RKO (cell line): ENCODE data around the gene DFFB.
"Not testable (repeated sequence)": the region's sequence is repeated elsewhere in the genome, so short reads cannot be mapped to it uniquely, and the experiment has no call there.

Experiments used
- DNase-seq: peaks from one replicate; pipeline ENCODE4 v3.0.0-alpha.2; 2016; ENCODE audit warnings: low spot score

The DFFB gene, protein sequence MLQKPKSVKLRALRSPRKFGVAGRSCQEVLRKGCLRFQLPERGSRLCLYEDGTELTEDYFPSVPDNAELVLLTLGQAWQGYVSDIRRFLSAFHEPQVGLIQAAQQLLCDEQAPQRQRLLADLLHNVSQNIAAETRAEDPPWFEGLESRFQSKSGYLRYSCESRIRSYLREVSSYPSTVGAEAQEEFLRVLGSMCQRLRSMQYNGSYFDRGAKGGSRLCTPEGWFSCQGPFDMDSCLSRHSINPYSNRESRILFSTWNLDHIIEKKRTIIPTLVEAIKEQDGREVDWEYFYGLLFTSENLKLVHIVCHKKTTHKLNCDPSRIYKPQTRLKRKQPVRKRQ

DNA sequence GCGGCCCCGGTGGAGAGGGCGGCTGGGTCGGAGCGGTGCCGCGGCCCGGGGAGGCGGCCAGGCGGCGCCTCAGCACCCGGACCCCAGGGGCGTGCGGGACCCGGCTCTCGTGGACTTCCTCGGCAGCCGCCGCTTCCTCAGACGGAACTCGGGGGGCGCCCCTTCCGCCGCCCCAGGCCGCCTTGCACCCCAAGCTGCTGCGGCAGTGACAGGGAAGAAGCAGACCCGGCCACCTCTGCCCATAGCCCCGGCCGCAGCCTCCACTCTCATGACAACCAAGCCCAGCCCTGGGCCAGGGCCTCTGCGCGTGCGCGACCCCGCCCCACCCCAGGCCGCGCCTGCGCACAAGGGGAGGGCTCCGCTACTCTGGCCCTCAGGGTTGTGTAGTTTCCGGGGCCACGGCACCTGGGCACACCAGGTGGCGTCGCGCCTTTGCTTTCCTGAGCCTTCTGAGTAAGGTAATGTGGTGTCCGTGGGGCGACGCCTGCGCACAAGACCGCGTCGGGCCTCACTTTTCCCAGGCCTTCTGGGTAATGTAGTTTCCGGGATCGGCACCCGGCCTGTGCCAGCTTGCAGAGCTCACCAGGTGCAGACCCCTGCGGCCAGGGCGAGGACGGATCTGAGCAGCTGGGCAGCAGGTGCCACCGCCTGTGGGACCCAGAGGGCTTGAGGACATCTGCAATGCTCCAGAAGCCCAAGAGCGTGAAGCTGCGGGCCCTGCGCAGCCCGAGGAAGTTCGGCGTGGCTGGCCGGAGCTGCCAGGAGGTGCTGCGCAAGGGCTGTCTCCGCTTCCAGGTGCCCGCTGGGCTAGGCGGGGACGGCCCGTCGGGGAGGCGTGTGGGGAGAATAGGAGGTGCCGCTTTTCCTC, at the start of gene DFFB, which contains the start of gene CEP104:
TSS of gene DFFB (plus strand) at position 554 of the 868 bp plus-strand sequence. CDS start at position 682, 128 bp downstream.
TSS of gene CEP104 (minus strand) at position 289 of the 868 bp plus-strand sequence. CDS start 4,804 bp downstream, outside the sequence.
- peak; percentile 89 for DNase-seq

DNA sequence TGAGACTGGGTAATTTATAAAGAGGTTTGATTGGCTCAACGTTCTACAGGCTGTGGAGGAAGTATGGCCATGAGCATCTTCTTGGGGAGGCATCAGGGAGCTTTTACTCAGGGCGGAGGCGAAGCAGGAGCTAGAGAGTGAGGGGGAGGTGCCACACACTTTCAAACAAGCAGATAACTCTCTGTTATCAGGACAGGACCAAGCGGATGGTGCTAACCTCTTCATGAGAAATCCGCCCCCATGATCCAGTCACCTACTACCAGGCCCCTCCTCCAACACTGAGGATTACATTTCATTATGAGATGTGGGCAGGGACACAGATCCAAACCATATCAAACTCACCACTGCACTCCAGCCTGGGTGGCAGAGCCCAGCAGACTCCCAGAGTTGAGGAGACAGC, 49.5 kb upstream of the DFFB start:
- DNase-seq: no peak

DNA sequence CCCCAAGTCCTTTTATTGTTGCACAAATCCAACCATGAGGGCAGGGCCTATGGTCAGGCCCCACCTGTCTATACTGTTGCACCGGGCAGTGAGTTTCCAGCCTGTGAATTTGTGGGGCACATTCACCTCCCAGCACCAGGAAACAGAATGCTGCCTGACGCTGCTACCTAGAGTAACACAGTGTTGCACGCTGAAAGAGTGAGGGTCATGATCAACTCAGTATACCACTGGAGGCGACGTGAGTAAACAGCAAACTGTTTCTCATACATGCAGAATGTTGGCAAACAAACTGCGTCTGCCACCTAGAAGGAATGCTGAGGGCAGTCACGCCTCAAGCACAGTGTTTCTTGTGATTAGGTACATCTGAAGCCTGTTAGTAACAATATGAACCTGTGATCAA, 47.6 kb upstream of the DFFB start:
- no peak for DNase-seq

DNA sequence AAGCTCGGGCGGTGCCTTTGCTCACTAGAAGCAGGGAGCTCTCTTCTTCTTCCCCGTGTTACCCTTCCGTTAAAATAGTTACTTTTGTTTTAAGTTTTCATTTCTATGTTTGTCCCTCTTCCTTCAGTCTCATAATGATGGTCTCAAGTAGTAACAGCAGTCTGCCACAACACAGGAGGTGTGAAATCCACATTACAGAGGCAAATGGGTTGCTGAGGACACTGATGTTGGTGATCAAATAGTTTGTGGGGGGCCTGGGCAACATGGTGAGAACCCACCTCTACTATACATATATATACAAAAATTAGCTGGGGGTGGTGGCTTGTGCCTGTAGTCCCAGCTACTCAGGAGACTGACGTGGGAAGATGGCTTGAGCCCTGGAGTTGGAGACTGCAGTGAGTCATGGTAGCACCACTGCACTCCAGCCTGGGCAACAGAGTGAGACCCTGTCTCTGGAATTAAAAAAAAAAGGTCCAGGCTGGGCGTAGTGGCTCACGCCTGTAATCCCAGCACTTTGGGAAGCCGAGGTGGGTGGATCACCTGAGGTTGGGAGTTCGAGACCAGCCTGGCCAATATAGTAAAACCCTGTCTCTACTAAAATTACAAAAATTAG, 47.0 kb upstream of the DFFB start:
- not testable (repeated sequence) for DNase-seq

DNA sequence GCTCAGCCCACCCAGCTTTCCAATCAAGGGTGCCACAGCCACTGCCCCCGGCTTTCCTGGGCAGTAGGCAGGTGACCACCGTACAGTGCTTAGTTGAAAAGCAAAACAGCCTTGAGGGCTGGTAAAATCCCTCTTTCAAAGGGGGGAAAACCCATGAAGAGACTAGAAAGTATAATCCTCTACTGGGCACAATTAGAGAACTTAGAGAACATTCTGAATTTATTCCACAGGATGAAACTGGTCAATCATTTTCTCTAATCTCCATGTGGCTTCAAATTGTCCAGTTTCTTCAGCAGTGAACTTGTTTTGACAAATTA, 45.7 kb upstream of the DFFB start:
- no peak for DNase-seq

DNA sequence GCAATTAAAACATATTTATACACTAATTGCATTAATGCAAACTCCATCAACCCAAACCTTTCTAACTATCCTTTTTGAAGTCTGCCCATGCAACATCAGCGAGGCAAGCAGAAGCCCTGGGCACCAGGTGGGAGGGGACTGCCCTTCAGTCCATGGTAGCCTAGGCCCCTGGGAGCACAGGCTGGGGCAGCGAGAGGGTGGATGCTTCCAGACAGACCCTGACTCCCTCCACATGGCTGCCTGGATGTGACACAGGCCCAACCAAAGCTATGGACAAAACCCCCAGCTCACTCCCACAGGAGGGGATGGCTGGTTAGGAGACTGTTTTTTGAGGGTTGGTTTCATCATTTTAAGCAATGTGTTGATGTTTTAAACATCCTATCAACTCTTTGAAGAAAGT, 43.2 kb upstream of the DFFB start:
- no peak for DNase-seq

DNA sequence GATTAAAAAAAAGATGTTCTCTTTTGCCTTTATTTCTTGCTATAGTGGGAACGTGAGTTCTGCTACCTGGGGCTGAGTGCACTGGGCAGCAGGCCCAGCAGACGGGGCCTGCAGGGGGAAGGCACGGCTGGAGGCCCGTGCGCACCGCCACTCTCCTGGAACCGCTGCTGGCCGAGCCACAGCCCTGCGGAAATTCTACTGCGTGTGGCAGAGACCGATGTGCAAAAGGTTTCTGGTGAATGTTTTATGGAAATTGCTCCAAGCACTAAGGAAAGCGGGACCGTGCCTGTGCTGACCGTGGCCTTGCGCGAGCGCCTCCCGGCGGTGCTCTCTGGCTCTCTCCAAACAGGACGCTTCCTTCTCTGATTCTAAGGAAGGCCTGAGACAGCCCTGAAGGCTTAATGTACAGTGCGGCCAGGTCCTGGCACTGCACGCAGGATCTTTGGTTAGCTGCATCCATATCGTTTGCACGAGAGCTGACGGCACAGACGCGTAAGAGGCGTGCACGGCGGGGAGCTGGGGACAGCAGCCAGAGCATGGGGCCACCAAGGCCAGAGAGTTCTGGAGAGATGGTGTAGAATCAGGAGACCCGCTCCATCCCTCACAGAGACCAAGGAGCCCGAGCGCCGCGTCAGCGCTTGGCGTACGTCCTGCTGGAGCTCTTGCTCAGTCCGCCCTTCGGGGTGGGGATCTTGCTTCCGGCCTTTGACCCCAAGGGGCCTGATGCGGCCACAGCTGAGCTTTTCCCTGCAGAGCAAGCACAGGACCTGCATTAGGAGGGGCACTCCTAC, 42.3 kb upstream of the DFFB start:
- no peak for DNase-seq

DNA sequence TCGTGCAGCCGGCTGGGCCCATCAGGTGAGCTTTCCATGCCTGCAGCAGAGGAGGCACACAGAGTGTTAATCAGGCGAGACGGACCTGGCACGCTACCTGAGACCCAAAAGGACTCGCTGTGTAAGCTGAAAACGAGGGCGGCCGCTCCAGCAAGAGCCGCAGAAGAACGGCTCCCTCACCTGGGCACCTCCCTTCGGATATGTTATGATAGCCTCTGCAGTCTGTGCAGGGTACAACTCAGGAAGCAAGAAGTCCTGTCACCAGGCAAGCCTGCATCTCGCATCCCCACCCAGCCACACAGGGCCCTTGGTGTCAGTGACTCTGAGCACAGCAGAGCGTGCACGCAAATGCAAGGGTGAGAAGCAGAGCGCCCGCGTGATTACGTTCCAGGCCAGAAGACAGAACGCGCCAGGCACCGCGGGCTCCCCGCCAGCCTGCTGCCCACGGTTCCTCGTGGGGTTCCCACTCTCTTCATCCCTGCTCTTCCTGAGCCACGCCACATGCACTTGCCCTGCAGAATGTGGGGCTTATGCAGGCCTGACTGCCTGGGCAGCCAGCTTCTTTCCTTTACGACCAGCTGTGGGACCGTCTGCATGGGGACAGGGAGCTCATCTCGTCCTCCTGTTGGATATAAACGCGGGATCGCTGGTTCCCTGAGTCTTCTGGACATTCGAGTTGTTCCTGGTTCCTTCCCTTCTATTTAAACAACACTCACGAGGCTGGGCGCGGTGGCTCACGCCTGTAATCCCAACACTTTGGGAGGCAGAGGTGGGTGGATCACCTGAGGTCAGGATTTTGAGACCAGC, 40.7 kb upstream of the DFFB start:
- DNase-seq: no peak

DNA sequence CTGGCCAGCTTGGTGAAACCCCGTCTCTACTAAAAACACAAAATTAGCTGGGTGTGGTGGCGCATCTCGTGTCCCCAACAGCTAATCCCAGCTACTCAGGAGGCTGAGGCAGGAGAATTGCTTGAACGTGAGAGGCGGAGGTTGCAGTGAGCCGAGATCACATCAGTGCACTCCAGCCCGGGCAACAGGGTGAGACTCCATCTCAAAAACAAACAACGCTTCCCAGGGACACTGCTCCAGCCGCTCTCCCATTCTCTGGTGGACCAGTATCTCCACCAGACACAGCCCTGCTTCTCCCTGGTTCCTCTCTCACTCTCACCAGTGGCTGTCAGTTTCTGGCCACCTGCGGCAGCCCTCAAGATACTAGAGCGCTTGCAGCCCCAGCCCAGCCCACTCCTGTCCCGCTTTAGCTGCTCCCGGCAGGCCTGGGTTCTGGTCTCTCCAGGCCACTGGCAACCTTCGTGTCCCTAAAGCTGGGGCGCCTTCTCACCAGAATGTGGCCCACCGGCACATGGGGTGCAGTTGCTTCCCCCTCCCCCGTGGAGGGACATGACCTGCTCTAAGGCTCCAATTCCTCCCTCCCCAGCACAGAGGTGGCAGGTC, 40.0 kb upstream of the DFFB start:
- DNase-seq: no peak

DNA sequence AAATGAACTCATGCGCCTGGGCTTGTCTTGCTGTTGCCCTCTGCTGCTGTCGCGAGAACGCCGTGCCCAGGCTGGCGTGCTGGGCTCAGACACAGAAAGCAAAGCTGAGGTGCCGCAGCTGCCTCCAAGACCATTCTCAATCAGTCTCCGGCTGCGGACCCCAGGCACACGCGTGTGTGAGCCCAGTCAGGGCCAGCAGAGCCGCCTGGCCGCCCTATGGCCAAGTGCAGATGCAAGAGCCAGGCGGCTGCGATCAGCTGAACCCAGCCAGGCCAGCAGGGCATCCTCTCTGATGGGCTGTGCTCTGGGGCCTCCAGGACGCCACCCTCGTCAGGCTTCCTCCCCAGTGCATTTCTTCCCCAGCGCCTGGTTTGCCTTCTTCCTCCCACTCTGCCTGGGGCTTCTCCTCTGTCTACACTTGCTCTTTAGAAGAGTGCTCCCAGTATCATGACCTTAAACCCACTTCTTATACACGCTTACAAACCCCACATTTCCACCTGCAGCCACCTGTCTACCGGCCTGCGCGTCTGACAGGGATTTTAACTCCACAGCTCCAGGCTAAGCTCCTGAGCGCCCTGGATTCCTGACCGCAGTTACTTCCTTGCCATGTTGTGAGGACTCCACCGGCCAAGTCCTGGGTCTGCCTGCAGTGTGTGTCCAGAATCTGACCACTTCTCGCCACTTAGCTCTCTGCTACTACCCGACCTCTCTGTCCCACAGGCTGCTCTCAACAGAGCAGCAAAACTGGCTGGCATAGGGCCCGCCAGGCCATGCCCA, 39.3 kb upstream of the DFFB start:
- no peak for DNase-seq

DNA sequence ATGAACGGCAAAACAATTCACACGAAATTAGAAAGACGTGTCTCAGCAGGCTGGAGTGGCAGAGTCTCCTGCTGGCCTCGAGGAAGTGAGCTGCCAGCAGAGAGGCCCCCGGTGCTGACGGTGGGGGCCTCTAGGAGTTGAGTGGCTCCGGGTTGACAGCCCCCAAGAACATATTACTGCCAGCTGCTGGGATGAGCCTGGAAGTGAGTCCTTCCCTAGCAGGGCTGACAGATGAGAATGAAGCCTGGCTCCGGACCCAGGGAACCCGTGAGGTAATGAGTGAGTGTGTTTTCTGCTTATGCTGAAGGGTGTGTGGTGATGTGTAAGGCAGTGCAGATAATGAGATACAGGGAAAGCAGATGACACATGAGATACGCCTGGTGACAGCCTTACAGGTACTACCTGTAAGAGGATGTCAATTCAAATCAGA, 37.5 kb upstream of the DFFB start:
- DNase-seq: no peak

DNA sequence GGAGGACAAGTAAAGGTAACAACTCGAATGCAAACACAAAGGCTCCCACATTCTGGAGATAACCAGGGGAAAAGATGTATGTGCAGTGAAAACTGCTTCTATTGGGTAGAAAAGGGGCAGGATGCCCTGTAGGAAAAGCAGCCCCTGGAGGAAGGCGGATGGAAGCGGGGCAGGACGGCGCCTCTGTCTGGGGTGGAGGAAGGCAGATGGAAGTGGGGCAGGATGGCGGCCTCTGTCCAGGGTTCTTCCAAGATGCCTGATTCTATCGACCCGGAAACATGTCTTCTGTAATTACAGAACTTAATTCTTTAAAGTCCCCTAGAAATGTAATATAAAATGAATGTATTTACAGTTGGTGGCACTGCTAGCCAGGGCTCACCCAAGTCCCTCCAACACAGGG, 37.0 kb upstream of the DFFB start:
- no peak for DNase-seq

DNA sequence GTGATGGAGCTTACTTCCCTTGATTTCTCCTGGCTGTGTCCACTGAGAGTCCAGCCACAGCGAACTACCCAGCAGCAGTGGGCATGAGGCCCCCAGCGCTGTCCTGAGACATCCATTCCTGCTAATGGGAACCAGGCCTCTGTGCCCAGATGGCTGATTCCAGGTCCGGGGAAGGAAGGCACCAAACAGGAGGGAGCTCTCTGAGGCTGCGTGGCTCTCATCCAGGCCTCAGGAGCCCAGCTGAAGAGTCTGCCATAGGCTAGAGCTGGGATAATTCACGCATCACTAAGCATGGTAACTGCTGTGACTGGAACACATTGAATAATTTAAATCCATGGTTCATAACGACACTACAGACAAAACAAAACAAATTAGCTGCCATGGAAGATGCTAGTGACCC, 36.3 kb upstream of the DFFB start:
- no peak for DNase-seq

DNA sequence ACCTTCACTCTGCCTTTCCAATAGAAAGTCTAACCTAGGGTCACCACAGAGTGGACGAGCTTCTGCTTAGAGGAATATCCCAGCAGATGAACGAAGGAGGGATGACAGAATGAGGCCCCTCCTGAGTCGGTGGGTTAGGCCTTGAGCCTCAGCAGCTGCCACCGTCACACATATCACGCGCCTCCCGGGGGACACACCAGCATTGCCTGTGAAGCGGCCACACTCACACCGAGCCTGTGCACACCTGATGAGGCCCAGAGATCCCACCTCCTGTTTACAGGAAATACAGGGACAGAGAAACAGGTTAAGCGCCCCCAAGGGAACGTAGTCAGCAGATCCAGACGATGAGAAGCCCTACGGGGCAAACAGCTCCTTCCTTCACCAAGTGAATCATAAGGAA, 35.8 kb upstream of the DFFB start:
- DNase-seq: no peak

DNA sequence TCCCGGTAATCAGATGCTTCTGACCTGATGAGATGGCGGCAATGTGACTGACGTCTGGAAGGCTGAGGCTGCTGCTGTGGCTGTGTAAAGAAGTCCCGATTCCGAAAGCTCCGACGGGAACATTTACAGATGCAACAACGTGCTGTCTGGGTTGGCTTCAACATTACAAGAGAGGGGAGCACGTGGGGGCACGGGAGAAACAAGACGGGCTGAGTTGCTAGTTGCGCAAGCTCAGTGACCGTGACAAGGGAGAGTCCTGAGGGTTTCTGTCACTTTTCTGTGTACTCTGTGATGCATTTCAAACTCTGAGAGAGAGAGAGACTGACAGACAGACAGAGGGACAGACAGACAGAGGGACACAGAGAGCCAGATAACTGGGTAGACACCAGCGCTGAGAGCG, 35.4 kb upstream of the DFFB start:
- no peak for DNase-seq

DNA sequence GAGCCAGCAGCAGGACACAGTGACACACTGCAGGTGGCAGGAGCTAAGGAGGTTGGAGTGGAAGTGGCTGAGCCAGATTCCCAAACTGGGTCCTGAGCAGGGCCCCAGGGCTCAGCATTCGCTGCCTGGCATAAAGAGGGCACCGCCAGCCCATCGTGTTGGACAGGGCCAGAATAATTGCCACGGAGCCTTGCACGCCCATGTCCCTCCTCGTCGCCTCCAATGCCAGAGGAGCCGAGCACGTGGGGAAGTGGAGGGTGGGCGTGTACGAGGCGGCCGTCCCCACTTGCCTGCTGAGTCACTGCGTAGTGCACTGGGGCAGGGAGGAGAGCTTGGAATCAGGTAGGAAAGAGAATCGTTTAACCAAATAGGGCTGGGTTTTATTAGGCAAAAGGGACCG, 34.9 kb upstream of the DFFB start:
- no peak for DNase-seq

DNA sequence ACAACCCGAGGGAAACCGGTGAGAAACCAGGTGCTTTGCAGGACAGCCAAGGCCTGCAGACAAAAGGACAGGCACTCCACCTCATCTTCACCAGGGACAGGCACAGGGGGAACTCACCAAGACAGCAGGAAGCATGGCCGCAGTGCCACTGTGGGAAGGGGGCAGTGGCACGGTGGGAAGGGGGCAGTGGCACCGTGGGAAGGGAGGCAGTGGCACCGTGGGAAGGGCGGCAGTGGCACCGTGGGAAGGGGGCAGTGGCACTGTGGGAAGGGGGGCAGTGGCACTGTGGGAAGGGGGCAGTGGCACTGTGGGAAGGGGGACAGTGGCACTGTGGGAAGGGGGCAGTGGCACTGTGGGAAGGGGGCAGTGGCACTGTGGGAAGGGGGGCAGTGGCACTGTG, 32.6 kb upstream of the DFFB start:
- DNase-seq: no peak

DNA sequence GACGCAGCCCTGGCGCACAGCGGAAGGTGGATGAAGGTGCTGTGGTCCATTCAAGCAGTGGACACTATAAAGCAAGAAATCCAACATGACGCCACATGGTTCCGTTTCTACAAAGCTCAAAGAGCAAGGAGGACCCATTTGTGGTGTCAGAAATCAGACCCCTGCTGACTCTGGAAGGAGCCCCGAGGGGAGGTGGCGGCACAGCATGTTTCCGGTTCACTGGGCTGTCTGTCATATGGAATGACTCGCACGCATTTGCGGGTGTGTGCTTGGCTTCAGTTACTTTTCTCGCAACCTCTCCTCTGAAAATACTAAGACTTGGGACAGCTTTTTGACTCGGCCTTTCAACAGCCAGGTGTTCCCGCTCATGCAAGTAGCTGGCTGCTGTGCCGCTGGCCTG, 31.9 kb upstream of the DFFB start:
- no peak for DNase-seq

DNA sequence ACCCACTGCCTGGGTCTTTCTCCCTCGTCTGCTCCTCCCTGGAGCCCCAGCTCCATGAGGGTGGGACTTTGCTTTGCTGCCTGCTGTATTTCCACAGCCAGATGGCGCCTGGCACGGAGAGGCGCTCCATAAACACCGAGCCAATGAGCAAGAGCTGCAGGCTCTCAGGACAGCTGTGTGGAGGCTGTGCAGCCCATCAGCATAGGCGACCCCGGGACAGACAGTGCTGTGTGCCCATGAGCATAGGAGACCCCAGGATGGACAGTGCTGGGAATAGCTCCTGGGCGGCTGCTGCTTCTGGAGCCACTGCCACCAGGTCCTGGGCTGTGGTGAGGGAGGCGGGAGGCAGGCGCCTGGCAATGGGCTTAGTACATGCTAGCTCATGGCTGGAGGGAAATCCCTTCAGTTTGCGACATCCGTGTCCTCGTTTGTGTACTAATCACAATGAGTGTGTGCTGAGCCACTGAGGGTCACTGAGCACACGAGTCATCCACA, 29.4 kb upstream of the DFFB start:
- no peak for DNase-seq

DNA sequence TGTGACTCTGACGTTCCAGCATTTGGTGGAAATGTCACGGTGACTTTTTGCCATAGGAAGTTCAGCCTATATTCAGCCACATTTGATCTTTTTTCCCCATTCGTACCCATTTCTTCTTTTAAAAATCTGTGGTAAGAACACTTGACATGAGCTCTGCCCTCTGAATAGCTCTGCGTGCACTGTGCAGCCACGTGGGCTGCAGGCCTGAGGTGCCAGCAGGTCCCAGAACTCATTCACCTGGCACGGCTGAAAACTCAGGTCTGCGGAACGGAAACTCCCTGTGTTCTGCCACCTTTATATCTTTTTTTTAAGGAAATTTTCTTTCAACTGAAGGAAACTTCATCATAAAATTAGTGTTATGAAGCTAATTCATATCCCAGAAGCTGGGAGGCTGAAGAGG, 28.9 kb upstream of the DFFB start:
- no peak for DNase-seq
